Measurements from ENCODE around the gene RPS15. TPM values are rescaled to one million over a fixed set of nuclear protein-coding genes. Genes with fewer than 3 reads are reported as not detected.
"Not testable (repeated sequence)": the region's sequence is repeated elsewhere in the genome, so short reads cannot be mapped to it uniquely, and the experiment has no call there.

The RPS15 gene
- total RNA-seq, 1 donor from 2014 or later, result 854 TPM

- TF ChIP-seq CTCF (IDR thresholded peaks at IDR 0.05), result no peak
- intact Hi-C loops (cut with DNase I), result no loop called here
- Histone ChIP-seq H3K27me3 (ENCODE audit: low read depth) (peaks cover 37% of the 10 kb centered on the region), H3K9me3 (no peaks in the 10 kb centered on the region), H3K4me3 (no peak overlapping the region), H3K27ac (no peak overlapping the region), H3K4me1 (peaks cover 45% of the 10 kb centered on the region), H3K36me3 (peaks cover 22% of the 10 kb centered on the region)
- ATAC-seq, result no peak
- no peak for DNase-seq
Measured at GRCh38 chr19:1474765-1475351, 36.7 kb downstream of the RPS15 start.

GRCh38 chr19:1475751-1476437, 37.7 kb downstream of the RPS15 start:
- intact Hi-C loops (cut with DNase I), result no loop called here
- peaks cover 34% of the 10 kb centered on the region for H3K4me1 ChIP-seq
- ATAC-seq, result no peak

GRCh38 chr19:1477056-1477455, 38.9 kb downstream of the RPS15 start:
- Histone ChIP-seq H3K4me1 (peaks cover 24% of the 10 kb centered on the region), H3K36me3 (peaks cover 22% of the 10 kb centered on the region), H3K27me3 (ENCODE audit: low read depth) (peaks cover 15% of the 10 kb centered on the region)
- ATAC-seq; H3K4me3 ChIP-seq; DNase-seq; H3K9me3 ChIP-seq; intact Hi-C loops (cut with DNase I); H3K27ac ChIP-seq: not testable (repeated sequence)

More at GRCh38 chr19:1475751-1476437, 37.7 kb downstream of the RPS15 start:
- peaks cover 27% of the 10 kb centered on the region for H3K27me3 ChIP-seq (ENCODE audit: low read depth)
- TF ChIP-seq CTCF (IDR thresholded peaks at IDR 0.05), result no peak
- DNase-seq, result no peak
- H3K27ac ChIP-seq, result no peak overlapping the region
- peaks cover 22% of the 10 kb centered on the region for H3K36me3 ChIP-seq
- H3K9me3 ChIP-seq, result no peaks in the 10 kb centered on the region
- H3K4me3 ChIP-seq, result no peak overlapping the region

- Histone ChIP-seq H3K27ac (peak within 1 kb of the TSS; percentile 85), H3K27me3 (ENCODE audit: low read depth) (no peaks in the 10 kb centered on the region), H3K4me1 (peaks cover 15% of the 10 kb centered on the region), H3K36me3 (peaks cover 21% of the 10 kb centered on the region), H3K4me3 (peak within 1 kb of the TSS; percentile 88), H3K9me3 (no peaks in the 10 kb centered on the region)
- no peak for TF ChIP-seq CTCF (IDR thresholded peaks at IDR 0.05)
- intact Hi-C loops (cut with DNase I), result no loop called here
- peak; percentile 97 for DNase-seq
- peak; percentile 96 to 98 for ATAC-seq
Measured at GRCh38 chr19:1478934-1479707, 40.9 kb downstream of the RPS15 start, which contains the start of gene C19orf25. Gene C19orf25, minus strand, starts transcription at chr19:1479215. Its CDS starts 312 bp downstream, at chr19:1478903.

- DNase-seq, result no peak
- Histone ChIP-seq H3K27ac (no peak overlapping the region), H3K36me3 (no peaks in the 10 kb centered on the region), H3K9me3 (no peaks in the 10 kb centered on the region), H3K27me3 (ENCODE audit: low read depth) (no peaks in the 10 kb centered on the region), H3K4me3 (no peak overlapping the region), H3K4me1 (peaks cover 15% of the 10 kb centered on the region)
- ATAC-seq, result no peak
- no peak for TF ChIP-seq CTCF (IDR thresholded peaks at IDR 0.05)
- intact Hi-C loops (cut with DNase I), result no loop called here
Measured at GRCh38 chr19:1481224-1481892, 43.2 kb downstream of the RPS15 start.

All from lower lobe of right lung (tissue), 2 donors.